GM12872 (cell line): Measurements from ENCODE around the gene ESR1.

ENCODE experiments used
- TF ChIP-seq, protein P1 (sequence below): IDR thresholded peaks from 3 replicates; pipeline ENCODE4 v1.5.1; 2011; ENCODE audit warnings: low read depth, mild to moderate bottlenecking, low read length, moderate library complexity; ENCODE audit not compliant: insufficient read depth

The ESR1 gene

GRCh38 chr6:152119831-152120230 lies 312.3 kb downstream of the ESR1 start:
- TF ChIP-seq, protein P1, sequence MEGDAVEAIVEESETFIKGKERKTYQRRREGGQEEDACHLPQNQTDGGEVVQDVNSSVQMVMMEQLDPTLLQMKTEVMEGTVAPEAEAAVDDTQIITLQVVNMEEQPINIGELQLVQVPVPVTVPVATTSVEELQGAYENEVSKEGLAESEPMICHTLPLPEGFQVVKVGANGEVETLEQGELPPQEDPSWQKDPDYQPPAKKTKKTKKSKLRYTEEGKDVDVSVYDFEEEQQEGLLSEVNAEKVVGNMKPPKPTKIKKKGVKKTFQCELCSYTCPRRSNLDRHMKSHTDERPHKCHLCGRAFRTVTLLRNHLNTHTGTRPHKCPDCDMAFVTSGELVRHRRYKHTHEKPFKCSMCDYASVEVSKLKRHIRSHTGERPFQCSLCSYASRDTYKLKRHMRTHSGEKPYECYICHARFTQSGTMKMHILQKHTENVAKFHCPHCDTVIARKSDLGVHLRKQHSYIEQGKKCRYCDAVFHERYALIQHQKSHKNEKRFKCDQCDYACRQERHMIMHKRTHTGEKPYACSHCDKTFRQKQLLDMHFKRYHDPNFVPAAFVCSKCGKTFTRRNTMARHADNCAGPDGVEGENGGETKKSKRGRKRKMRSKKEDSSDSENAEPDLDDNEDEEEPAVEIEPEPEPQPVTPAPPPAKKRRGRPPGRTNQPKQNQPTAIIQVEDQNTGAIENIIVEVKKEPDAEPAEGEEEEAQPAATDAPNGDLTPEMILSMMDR: no peak

- TF ChIP-seq, protein P1: no peak
These were observed 314.4 kb downstream of the ESR1 start for GRCh38 chr6:152121910-152122309.

DNA sequence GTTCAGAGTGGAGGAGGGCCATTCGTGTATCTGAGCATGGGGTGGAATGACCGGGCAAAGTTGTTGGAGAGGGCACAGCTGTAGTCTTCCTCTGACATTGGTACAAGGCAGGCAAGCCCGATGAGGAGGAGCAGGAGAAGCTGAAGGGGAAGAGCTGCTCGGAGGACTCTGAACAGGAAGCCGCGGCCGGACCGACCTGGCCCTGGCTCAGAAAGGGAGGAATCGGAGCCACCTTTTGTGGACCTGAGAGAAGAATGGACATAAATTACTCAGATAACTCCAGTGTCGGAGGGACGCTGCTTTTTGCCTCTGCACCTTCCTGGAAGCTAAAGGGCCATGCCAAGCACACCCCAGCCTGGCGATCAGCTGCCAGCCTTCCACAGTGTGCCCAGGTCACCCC lies 315.0 kb downstream of the ESR1 start:
- TF ChIP-seq, protein P1: no peak

GRCh38 chr6:152123076-152123475 lies 315.6 kb downstream of the ESR1 start:
- TF ChIP-seq, protein P1: no peak

- TF ChIP-seq, protein P1: peak; percentile 61
These were observed 317.1 kb downstream of the ESR1 start for GRCh38 chr6:152124429-152125074.

- TF ChIP-seq, protein P1: no peak
These were observed 320.1 kb downstream of the ESR1 start for GRCh38 chr6:152127432-152128165.

DNA sequence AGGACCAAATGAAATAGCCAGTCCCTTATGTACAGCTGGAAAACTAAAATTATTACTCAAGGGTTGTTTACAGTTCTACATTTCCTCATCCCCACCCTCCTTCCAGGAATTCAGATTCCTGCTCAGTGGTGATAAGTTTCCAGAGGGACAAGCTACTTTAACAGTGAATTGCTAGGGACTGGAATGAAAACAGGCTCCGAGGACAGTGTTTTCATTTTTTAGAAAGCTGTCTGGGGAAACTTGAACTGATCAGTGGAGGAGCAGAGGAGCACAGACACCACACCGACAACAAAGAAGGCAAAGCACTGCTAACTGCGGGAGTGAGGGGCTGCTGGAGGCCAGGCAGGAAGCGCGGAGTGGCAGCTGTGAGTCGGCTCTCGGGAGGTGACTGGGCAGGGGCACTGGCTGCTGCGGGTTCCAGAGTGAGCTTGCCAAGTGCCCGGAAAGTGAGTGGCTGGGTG lies 322.2 kb downstream of the ESR1 start:
- TF ChIP-seq, protein P1: no peak
